GM21367 (cell line): ENCODE measurements around the gene SYCP3.
"Not testable (repeated sequence)": the region's sequence is repeated elsewhere in the genome, so short reads cannot be mapped to it uniquely, and the experiment has no call there.

Source experiments
- ATAC-seq: cut with Tn5 transposase; IDR thresholded peaks from one replicate; pipeline ENCODE4 v1.9.1; 2021; ENCODE audit not compliant: unreplicated experiment

SYCP3 gene

GRCh38 chr12:101681627-101682026, 57.6 kb downstream of the SYCP3 start:
- not testable (repeated sequence) for ATAC-seq

DNA sequence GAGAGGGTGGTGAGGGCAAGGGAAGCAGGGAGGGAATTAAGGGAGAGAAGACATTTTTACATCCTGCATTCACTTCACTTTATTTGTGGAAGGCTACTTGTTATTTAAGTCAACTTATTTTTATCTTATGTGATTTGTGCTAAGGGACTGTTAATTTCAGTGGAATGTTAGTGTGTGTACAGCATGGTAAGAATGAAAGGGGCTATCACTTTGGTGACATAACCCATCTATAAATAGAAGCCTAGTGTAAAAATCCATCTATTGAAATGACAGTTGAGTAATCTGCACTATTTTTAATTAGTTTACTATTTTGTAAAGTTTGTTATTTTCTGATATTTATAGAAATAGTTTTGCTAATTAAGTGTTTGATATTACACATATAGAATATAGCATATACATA, 58.6 kb downstream of the SYCP3 start:
- ATAC-seq: no peak

DNA sequence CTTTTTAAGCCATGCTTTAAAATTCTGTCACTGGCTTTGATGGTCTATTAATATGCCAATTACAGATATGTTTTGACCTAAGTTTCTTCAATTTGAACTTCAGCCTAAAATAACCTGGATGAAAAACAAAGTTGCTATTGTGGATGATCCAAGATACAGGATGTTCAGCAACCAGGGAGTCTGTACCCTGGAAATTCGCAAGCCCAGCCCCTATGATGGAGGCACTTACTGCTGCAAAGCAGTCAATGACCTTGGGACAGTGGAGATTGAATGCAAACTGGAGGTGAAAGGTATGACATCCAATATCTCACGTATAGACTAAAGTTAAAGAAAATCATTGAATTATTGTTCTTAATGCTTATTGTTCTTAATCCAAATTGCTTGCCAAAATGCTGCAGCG, 59.0 kb downstream of the SYCP3 start:
- ATAC-seq: no peak
